Activated T-helper 17 cell treated with anti-CD3 and anti-CD28 coated beads, Interleukin-2, amount 50 U/mL, for 72 hours (primary cell): ENCODE results near the gene CCDC9B. TPM values are rescaled to one million over a fixed set of nuclear protein-coding genes. Genes with fewer than 3 reads are reported as not detected.

ENCODE experiments used
- ATAC-seq: fragments of 150-1000 bp; cut with Tn5 transposase; replicated peaks from 2 replicates; pipeline ENCODE4 v1.10.0; 2021; ENCODE audit warnings: mild to moderate bottlenecking, moderate library complexity
- H3K27ac Mint-ChIP-seq: one replicate; pipeline ENCODE4 v1.8.0; 2022; ENCODE audit warnings: mixed read lengths
- H3K27me3 Mint-ChIP-seq: one replicate; pipeline ENCODE4 v1.8.0; 2022; ENCODE audit warnings: mixed read lengths
- H3K36me3 Mint-ChIP-seq: one replicate; pipeline ENCODE4 v1.8.0; 2022; ENCODE audit warnings: low read depth, mild to moderate bottlenecking, mixed read lengths
- H3K4me1 Mint-ChIP-seq: one replicate; pipeline ENCODE4 v1.8.0; 2022; ENCODE audit warnings: mixed read lengths
- H3K4me3 Mint-ChIP-seq: one replicate; pipeline ENCODE4 v1.8.0; 2022; ENCODE audit warnings: mild to moderate bottlenecking, mixed read lengths
- H3K9me3 Mint-ChIP-seq: one replicate; pipeline ENCODE4 v1.8.0; 2022; ENCODE audit warnings: mixed read lengths
- total RNA-seq, 2 donors: library from RNA; stranded (reverse); gene quantifications; one replicate each; pipeline ENCODE4 v1.2.3, GENCODE V29; 2022

CCDC9B gene
- total RNA-seq, 2 donors from 2014 or later, result 0.78 to 2.7 TPM

- Mint-ChIP-seq H3K4me3 (no peak overlapping the region), H3K4me1 (no peaks in the 10 kb centered on the region), H3K27me3 (no peaks in the 10 kb centered on the region), H3K9me3 (no peaks in the 10 kb centered on the region), H3K36me3 (no peaks in the 10 kb centered on the region), H3K27ac (no peak overlapping the region)
- no peak for ATAC-seq
Observed at GRCh38 chr15:40344217-40344616, 3.5 kb upstream of the CCDC9B start.

GRCh38 chr15:40343512-40343911, 2.8 kb upstream of the CCDC9B start:
- no peak overlapping the region for H3K27ac Mint-ChIP-seq
- H3K4me1 Mint-ChIP-seq, result no peaks in the 10 kb centered on the region
- ATAC-seq, result no peak
- H3K36me3 Mint-ChIP-seq, result no peaks in the 10 kb centered on the region
- no peaks in the 10 kb centered on the region for H3K9me3 Mint-ChIP-seq
- H3K4me3 Mint-ChIP-seq, result no peak overlapping the region
- no peaks in the 10 kb centered on the region for H3K27me3 Mint-ChIP-seq

GRCh38 chr15:40342416-40343320, 1.9 kb upstream of the CCDC9B start:
- ATAC-seq, result no peak
- H3K4me1 Mint-ChIP-seq, result peaks cover 4% of the 10 kb centered on the region
- H3K27ac Mint-ChIP-seq, result no peak overlapping the region
- H3K27me3 Mint-ChIP-seq, result no peaks in the 10 kb centered on the region
- no peak overlapping the region for H3K4me3 Mint-ChIP-seq
- H3K36me3 Mint-ChIP-seq, result no peaks in the 10 kb centered on the region
- H3K9me3 Mint-ChIP-seq, result no peaks in the 10 kb centered on the region

- Mint-ChIP-seq H3K27ac (no peak overlapping the region), H3K9me3 (no peaks in the 10 kb centered on the region), H3K4me1 (peaks cover 4% of the 10 kb centered on the region), H3K27me3 (no peaks in the 10 kb centered on the region), H3K36me3 (no peaks in the 10 kb centered on the region), H3K4me3 (no peak overlapping the region)
- no peak for ATAC-seq
Observed at GRCh38 chr15:40340038-40340739, 550 bp downstream of the CCDC9B start.

- H3K36me3 Mint-ChIP-seq, result no peaks in the 10 kb centered on the region
- no peak for ATAC-seq
- H3K4me3 Mint-ChIP-seq, result no peak overlapping the region
- no peaks in the 10 kb centered on the region for H3K27me3 Mint-ChIP-seq
- no peak overlapping the region for H3K27ac Mint-ChIP-seq
- peaks cover 4% of the 10 kb centered on the region for H3K4me1 Mint-ChIP-seq
- no peaks in the 10 kb centered on the region for H3K9me3 Mint-ChIP-seq
Observed at GRCh38 chr15:40339621-40339945, 1.2 kb downstream of the CCDC9B start.

- Mint-ChIP-seq H3K4me3 (no peak overlapping the region), H3K27ac (no peak overlapping the region), H3K9me3 (no peaks in the 10 kb centered on the region), H3K4me1 (peaks cover 7% of the 10 kb centered on the region), H3K36me3 (no peaks in the 10 kb centered on the region), H3K27me3 (no peaks in the 10 kb centered on the region)
- ATAC-seq, result no peak
Observed at GRCh38 chr15:40338921-40339620, 1.7 kb downstream of the CCDC9B start.

GRCh38 chr15:40338041-40338657, 2.6 kb downstream of the CCDC9B start:
- H3K36me3 Mint-ChIP-seq, result no peaks in the 10 kb centered on the region
- H3K4me3 Mint-ChIP-seq, result no peak overlapping the region
- H3K9me3 Mint-ChIP-seq, result no peaks in the 10 kb centered on the region
- peaks cover 13% of the 10 kb centered on the region for H3K4me1 Mint-ChIP-seq
- no peak overlapping the region for H3K27ac Mint-ChIP-seq
- ATAC-seq, result peak; percentile 91
- H3K27me3 Mint-ChIP-seq, result no peaks in the 10 kb centered on the region

- H3K27me3 Mint-ChIP-seq, result no peaks in the 10 kb centered on the region
- peaks cover 13% of the 10 kb centered on the region for H3K4me1 Mint-ChIP-seq
- H3K9me3 Mint-ChIP-seq, result no peaks in the 10 kb centered on the region
- no peak overlapping the region for H3K4me3 Mint-ChIP-seq
- no peaks in the 10 kb centered on the region for H3K36me3 Mint-ChIP-seq
- H3K27ac Mint-ChIP-seq, result no peak overlapping the region
- no peak for ATAC-seq
Observed at GRCh38 chr15:40337597-40337996, 3.1 kb downstream of the CCDC9B start.

- H3K27ac Mint-ChIP-seq, result no peak overlapping the region
- no peaks in the 10 kb centered on the region for H3K27me3 Mint-ChIP-seq
- H3K36me3 Mint-ChIP-seq, result no peaks in the 10 kb centered on the region
- H3K4me1 Mint-ChIP-seq, result peaks cover 13% of the 10 kb centered on the region
- no peak for ATAC-seq
- H3K4me3 Mint-ChIP-seq, result no peak overlapping the region
- H3K9me3 Mint-ChIP-seq, result no peaks in the 10 kb centered on the region
Observed at GRCh38 chr15:40336744-40337122, 4.0 kb downstream of the CCDC9B start.

GRCh38 chr15:40335938-40336743, 4.6 kb downstream of the CCDC9B start:
- peaks cover 13% of the 10 kb centered on the region for H3K4me1 Mint-ChIP-seq
- H3K27me3 Mint-ChIP-seq, result no peaks in the 10 kb centered on the region
- ATAC-seq, result no peak
- no peak overlapping the region for H3K4me3 Mint-ChIP-seq
- no peaks in the 10 kb centered on the region for H3K36me3 Mint-ChIP-seq
- H3K9me3 Mint-ChIP-seq, result no peaks in the 10 kb centered on the region
- H3K27ac Mint-ChIP-seq, result no peak overlapping the region

GRCh38 chr15:40334941-40335795, 5.6 kb downstream of the CCDC9B start:
- H3K4me1 Mint-ChIP-seq, result peaks cover 13% of the 10 kb centered on the region

GRCh38 chr15:40334541-40334940, 6.2 kb downstream of the CCDC9B start:
- Mint-ChIP-seq H3K27ac (peak overlapping the region; percentile 80), H3K27me3 (no peaks in the 10 kb centered on the region), H3K4me3 (peak overlapping the region; percentile 62), H3K4me1 (peaks cover 13% of the 10 kb centered on the region), H3K9me3 (no peaks in the 10 kb centered on the region), H3K36me3 (no peaks in the 10 kb centered on the region)
- ATAC-seq, result no peak

More at GRCh38 chr15:40334941-40335795, 5.6 kb downstream of the CCDC9B start:
- no peak for ATAC-seq
- Mint-ChIP-seq H3K4me3 (no peak overlapping the region), H3K36me3 (no peaks in the 10 kb centered on the region), H3K27me3 (no peaks in the 10 kb centered on the region), H3K27ac (no peak overlapping the region), H3K9me3 (no peaks in the 10 kb centered on the region)

GRCh38 chr15:40333922-40334492, 6.7 kb downstream of the CCDC9B start:
- Mint-ChIP-seq H3K27ac (peak overlapping the region; percentile 80), H3K4me3 (peak overlapping the region; percentile 62), H3K4me1 (peaks cover 13% of the 10 kb centered on the region), H3K27me3 (no peaks in the 10 kb centered on the region), H3K36me3 (no peaks in the 10 kb centered on the region), H3K9me3 (no peaks in the 10 kb centered on the region)
- ATAC-seq, result peak; percentile 37
